ENCODE results near the gene EMP2. TPM values are rescaled to one million over a fixed set of nuclear protein-coding genes. Genes with fewer than 3 reads are reported as not detected.
A peak's percentile ranks its signal among the peaks of the same experiment; 100 is the strongest.

EMP2 gene
- total RNA-seq, 2 experiments from 2014 or later, result not detected

- ChIA-PET CTCF (ENCODE audit: unreplicated experiment) (no interaction called here), POLR2A (interaction anchor here (0.9 kb wide), 1 partner anchor 229 kb away, joined by 5 read pairs; no protein-coding TSS in a partner anchor)
- Histone ChIP-seq H3K27ac (ENCODE audit: low read depth, low read length, poor library complexity, severe bottlenecking) (no peak overlapping the region), H3K4me1 (ENCODE audit: insufficient read depth, low read length, poor library complexity, severe bottlenecking) (peaks cover 6% of the 10 kb centered on the region), H3K36me3 (ENCODE audit: insufficient read depth, low read length) (no peaks in the 10 kb centered on the region), H3K4me2 (ENCODE audit: low read length) (no peak overlapping the region), H4K20me1 (ENCODE audit: insufficient read depth, low read length) (no peaks in the 10 kb centered on the region), H3K79me2 (ENCODE audit: insufficient read depth, low read depth, low read length) (no peaks in the 10 kb centered on the region), H2AFZ (ENCODE audit: low read length) (no peak overlapping the region), H3K9me2 (ENCODE audit: insufficient read depth, low read length) (no peaks in the 10 kb centered on the region), H3K4me3 (ENCODE audit: low read depth, low read length, poor library complexity, severe bottlenecking) (no peak overlapping the region), H3K9me3 (ENCODE audit: low read length) (no peaks in the 10 kb centered on the region)
- TF ChIP-seq EZH2phosphoT487 (IDR thresholded peaks at IDR 0.05; ENCODE audit: borderline replicate concordance, low read depth, low read length), result no peak
- TF ChIP-seq, protein P1, sequence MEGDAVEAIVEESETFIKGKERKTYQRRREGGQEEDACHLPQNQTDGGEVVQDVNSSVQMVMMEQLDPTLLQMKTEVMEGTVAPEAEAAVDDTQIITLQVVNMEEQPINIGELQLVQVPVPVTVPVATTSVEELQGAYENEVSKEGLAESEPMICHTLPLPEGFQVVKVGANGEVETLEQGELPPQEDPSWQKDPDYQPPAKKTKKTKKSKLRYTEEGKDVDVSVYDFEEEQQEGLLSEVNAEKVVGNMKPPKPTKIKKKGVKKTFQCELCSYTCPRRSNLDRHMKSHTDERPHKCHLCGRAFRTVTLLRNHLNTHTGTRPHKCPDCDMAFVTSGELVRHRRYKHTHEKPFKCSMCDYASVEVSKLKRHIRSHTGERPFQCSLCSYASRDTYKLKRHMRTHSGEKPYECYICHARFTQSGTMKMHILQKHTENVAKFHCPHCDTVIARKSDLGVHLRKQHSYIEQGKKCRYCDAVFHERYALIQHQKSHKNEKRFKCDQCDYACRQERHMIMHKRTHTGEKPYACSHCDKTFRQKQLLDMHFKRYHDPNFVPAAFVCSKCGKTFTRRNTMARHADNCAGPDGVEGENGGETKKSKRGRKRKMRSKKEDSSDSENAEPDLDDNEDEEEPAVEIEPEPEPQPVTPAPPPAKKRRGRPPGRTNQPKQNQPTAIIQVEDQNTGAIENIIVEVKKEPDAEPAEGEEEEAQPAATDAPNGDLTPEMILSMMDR (conservative IDR thresholded peaks at IDR 0.05; ENCODE audit: low read length), result no peak
- intact Hi-C loops (cut with micrococcal nuclease; ENCODE audit: unreplicated experiment), result no loop called here
- BruUV-seq (replicated peaks), result no TSS peak
- DNase-seq (ENCODE audit: low spot score), result no peak
Observed at GRCh38 chr16:10504404-10504885, 76.0 kb downstream of the EMP2 start.

GRCh38 chr16:10502776-10503175 is 77.6 kb downstream of the EMP2 start:
- POLR2A ChIA-PET, result interaction anchor here (0.7 kb wide), 1 partner anchor 188 kb away, joined by 4 read pairs; no protein-coding TSS in a partner anchor
- no peak overlapping the region for H3K27ac ChIP-seq (ENCODE audit: low read depth, low read length, poor library complexity, severe bottlenecking)
- intact Hi-C loops (cut with micrococcal nuclease; ENCODE audit: unreplicated experiment), result no loop called here

DNA sequence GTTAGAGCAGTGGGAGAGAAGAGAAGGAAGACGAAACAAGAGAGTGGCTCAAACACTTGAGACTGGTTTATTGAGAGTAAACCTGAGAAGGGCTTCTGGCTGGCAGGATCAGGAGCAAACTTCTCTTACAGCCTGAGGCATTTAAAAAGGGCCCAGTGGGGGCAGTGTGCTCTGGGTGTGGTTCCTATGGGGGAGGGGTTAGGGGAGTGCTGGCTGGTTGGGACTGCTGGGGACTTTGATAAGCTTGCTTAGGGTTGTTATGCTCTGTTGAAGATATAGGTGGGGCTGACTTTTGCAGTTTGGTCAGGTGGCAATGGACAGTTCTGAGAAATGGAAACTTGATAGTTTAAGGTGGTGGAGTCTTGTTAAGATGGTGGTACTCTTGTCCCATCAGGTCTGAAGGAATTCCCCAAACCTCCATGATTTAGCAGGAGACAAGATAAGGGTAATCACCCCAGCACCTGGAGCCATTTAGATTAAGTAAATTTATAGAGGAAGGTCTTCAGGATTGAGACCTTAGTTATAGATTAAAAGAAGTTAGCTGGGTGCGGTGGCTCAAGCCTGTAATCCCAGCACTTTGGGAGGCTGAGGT is 79.3 kb downstream of the EMP2 start:
- intact Hi-C loops (cut with micrococcal nuclease; ENCODE audit: unreplicated experiment), result no loop called here
- Histone ChIP-seq H3K36me3 (ENCODE audit: insufficient read depth, low read length) (no peaks in the 10 kb centered on the region), H3K4me3 (ENCODE audit: low read depth, low read length, poor library complexity, severe bottlenecking) (no peak overlapping the region), H3K4me1 (ENCODE audit: insufficient read depth, low read length, poor library complexity, severe bottlenecking) (peaks cover 6% of the 10 kb centered on the region), H4K20me1 (ENCODE audit: insufficient read depth, low read length) (no peaks in the 10 kb centered on the region), H3K4me2 (ENCODE audit: low read length) (no peak overlapping the region), H3K79me2 (ENCODE audit: insufficient read depth, low read depth, low read length) (no peaks in the 10 kb centered on the region), H3K9me3 (ENCODE audit: low read length) (no peaks in the 10 kb centered on the region), H3K27ac (ENCODE audit: low read depth, low read length, poor library complexity, severe bottlenecking) (no peak overlapping the region), H3K9me2 (ENCODE audit: insufficient read depth, low read length) (no peaks in the 10 kb centered on the region), H2AFZ (ENCODE audit: low read length) (no peak overlapping the region)
- peak; percentile 47 for DNase-seq (ENCODE audit: low spot score)
- POLR2A ChIA-PET, result no interaction called here
- BruUV-seq (replicated peaks), result no TSS peak
- TF ChIP-seq, protein P1 (conservative IDR thresholded peaks at IDR 0.05; ENCODE audit: low read length), result peak; percentile 50
- no peak for TF ChIP-seq EZH2phosphoT487 (IDR thresholded peaks at IDR 0.05; ENCODE audit: borderline replicate concordance, low read depth, low read length)
- CTCF ChIA-PET (ENCODE audit: unreplicated experiment), result no interaction called here

More at GRCh38 chr16:10502776-10503175, 77.6 kb downstream of the EMP2 start:
- H3K4me2 ChIP-seq (ENCODE audit: low read length), result no peak overlapping the region
- peaks cover 6% of the 10 kb centered on the region for H3K4me1 ChIP-seq (ENCODE audit: insufficient read depth, low read length, poor library complexity, severe bottlenecking)
- H3K9me3 ChIP-seq (ENCODE audit: low read length), result no peaks in the 10 kb centered on the region
- DNase-seq (ENCODE audit: low spot score), result no peak
- H3K36me3 ChIP-seq (ENCODE audit: insufficient read depth, low read length), result no peaks in the 10 kb centered on the region
- H3K4me3 ChIP-seq (ENCODE audit: low read depth, low read length, poor library complexity, severe bottlenecking), result no peak overlapping the region
- BruUV-seq (replicated peaks), result no TSS peak
- CTCF ChIA-PET (ENCODE audit: unreplicated experiment), result no interaction called here
- no peaks in the 10 kb centered on the region for H4K20me1 ChIP-seq (ENCODE audit: insufficient read depth, low read length)
- H3K9me2 ChIP-seq (ENCODE audit: insufficient read depth, low read length), result no peaks in the 10 kb centered on the region
- TF ChIP-seq, protein P1 (conservative IDR thresholded peaks at IDR 0.05; ENCODE audit: low read length), result no peak
- TF ChIP-seq EZH2phosphoT487 (IDR thresholded peaks at IDR 0.05; ENCODE audit: borderline replicate concordance, low read depth, low read length), result no peak
- no peak overlapping the region for H2AFZ ChIP-seq (ENCODE audit: low read length)
- no peaks in the 10 kb centered on the region for H3K79me2 ChIP-seq (ENCODE audit: insufficient read depth, low read depth, low read length)

Data from OCI-LY7 (cell line).